K562 (cell line): ENCODE data around the gene GRIK5. TPM values are rescaled to one million over a fixed set of nuclear protein-coding genes. Genes with fewer than 3 reads are reported as not detected.

Source experiments
- ATF1 ChIP-seq, 2 experiments: fragments of 450-650 bp in 1 of 2; IDR thresholded peaks; 2 replicates each; pipeline ENCODE4 v1.6.1; 2016; ENCODE audit warnings: missing compliant biosample characterization in 1 of 2, missing genetic modification characterization in 1 of 2
- CREB1 ChIP-seq, 2 experiments: sonication (generic) in 1 of 2; formaldehyde crosslinking in 1 of 2; IDR thresholded peaks; 2 replicates each; pipeline versions ENCODE4 v1.6.1 to v1.8.0; 2012 to 2022; ENCODE audit warnings: inconsistent platforms in 1 of 2, mild to moderate bottlenecking in 1 of 2, missing genetic modification reagents in 1 of 2, moderate library complexity in 1 of 2
- HES1 ChIP-seq: fragments of 450-650 bp; IDR thresholded peaks from 2 replicates; pipeline ENCODE4 v1.6.1; 2016; ENCODE audit warnings: low read depth, mild to moderate bottlenecking, moderate library complexity
- JUND ChIP-seq, 2 experiments: IDR thresholded peaks; 2 replicates in 1 of 2; 3 replicates in 1 of 2; pipeline ENCODE4 v1.6.1; 2011; ENCODE audit warnings: borderline replicate concordance in 2 of 2, low read depth in 2 of 2, low read length in 2 of 2, improper control_type of control experiment in 1 of 2, missing biosample characterization in 1 of 2, missing genetic modification characterization in 1 of 2, missing genetic modification reagents in 1 of 2
- MECOM ChIP-seq: fragments of 250-450 bp; sonication (Bioruptor Pico); IDR thresholded peaks from 2 replicates; pipeline ENCODE4 v1.8.0; 2022; ENCODE audit warnings: inconsistent platforms
- NFIC ChIP-seq: fragments of 450-650 bp; IDR thresholded peaks from 2 replicates; pipeline ENCODE4 v1.6.1; 2017; ENCODE audit warnings: mild to moderate bottlenecking, inconsistent platforms
- RB1 ChIP-seq: fragments of 450-650 bp; IDR thresholded peaks from 2 replicates; pipeline ENCODE4 v1.6.1; 2017; ENCODE audit warnings: low read depth, mild to moderate bottlenecking
- RBM25 ChIP-seq: fragments of 200-400 bp; formaldehyde crosslinking; IDR thresholded peaks from 2 replicates; pipeline ENCODE4 v1.6.1; 2018; ENCODE audit warnings: low read length, low read depth, moderate library complexity; ENCODE audit not compliant: severe bottlenecking
- REST ChIP-seq, 2 experiments: fragments of 450-650 bp; formaldehyde crosslinking in 1 of 2; IDR thresholded peaks; 2 replicates each; pipeline versions ENCODE4 v1.4.0 to v1.6.1; 2014 to 2020; ENCODE audit warnings: mild to moderate bottlenecking in 2 of 2, borderline replicate concordance in 1 of 2, low read depth in 1 of 2
- SMAD3 ChIP-seq: fragments of 450-650 bp; formaldehyde crosslinking; conservative IDR thresholded peaks from 2 replicates; pipeline ENCODE4 v1.4.0; 2020; ENCODE audit warnings: mild to moderate bottlenecking
- ZNF12 ChIP-seq: sonication (generic); formaldehyde crosslinking; IDR thresholded peaks from 2 replicates; pipeline ENCODE4 v1.4.0; 2020; ENCODE audit warnings: mild to moderate bottlenecking, missing genetic modification reagents
- ZNF384 ChIP-seq: IDR thresholded peaks from 2 replicates; pipeline ENCODE4 v1.6.1; 2012; ENCODE audit warnings: low read depth, low read length, improper control_type of control experiment
- polyA plus RNA-seq, 8 experiments: library from polyadenylated mRNA; depleted of rRNA in 4 of 8; stranded (reverse) in 5 of 8; unstranded in 3 of 8; fragments of >200 nt; fragmentation: Nextera tagmentation in 2 of 8; fragmentation: Illumina TruSeq in 1 of 8; extraction: Ambion mirVana in 2 of 8; extraction: Trizol in 1 of 8; gene quantifications; 2 replicates each; pipeline versions ENCODE4 v1.2.1 to v1.2.3, GENCODE V29; 2011 to 2014; ENCODE audit warnings: inconsistent platforms in 1 of 8, missing spikeins in 1 of 8
- total RNA-seq, 7 experiments: library from RNA; depleted of rRNA in 6 of 7; stranded (reverse); fragments of >200 nt in 6 of 7; fragmentation: Illumina TruSeq in 2 of 7; extraction: Trizol in 2 of 7; gene quantifications; 2 replicates each; pipeline versions ENCODE4 v1.2.1 to v1.2.3, GENCODE V29; 2011 to 2021; ENCODE audit warnings: low replicate concordance in 1 of 7
- TF ChIP-seq, protein P1 (sequence below): sonication (generic); formaldehyde crosslinking; IDR thresholded peaks from 2 replicates; pipeline ENCODE4 v1.8.1; 2023; ENCODE audit warnings: mild to moderate bottlenecking, missing genetic modification reagents

Gene GRIK5
- total and polyA plus RNA-seq, 9 of the 15 experiments (the other 6 are each of a cell fraction or from before 2014, with no cell fraction given): 0.04 to 0.55 (median 0.27) TPM; not detected in 2

DNA sequence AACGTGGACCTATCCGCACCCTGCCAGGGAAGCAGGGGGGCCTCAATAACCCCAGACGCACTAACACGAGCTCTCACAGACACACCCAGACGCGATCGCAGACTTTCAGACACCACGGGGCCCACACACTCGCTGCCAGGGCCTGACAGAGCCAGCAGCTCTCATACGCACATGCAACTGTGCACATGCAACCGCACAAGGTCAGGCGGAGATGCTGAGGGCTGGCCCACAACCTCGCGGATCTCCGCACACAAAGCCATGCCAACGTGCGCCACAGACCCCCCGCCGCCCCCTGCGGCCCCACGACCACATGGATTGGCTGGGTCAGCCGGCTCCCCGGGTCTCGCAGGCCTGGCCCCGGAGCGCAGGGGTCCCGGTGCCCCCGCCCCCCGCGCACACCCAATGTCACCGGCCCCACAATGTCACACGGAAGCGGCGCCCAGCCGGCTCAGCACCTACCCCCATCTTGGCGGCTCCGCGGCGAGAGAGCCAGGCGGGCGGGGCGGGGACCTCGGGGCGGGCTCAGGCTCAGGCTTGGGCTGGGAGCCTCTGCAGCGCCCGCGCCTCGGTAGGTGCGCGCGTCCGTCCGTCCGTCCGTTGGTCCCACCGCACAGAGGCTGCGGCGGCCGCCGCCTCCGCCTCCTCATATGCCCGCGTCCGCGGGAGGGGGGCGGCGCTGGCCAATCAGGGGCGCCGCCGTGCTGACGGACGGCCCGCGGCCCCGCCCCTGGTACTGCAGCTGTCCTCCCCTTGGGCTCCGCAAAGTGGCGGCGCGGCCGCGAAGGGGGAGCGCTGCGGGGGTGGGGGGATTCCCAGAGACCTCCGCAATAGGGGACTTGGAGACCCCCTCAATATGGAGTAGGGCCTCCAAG is 76.2 kb downstream of the GRIK5 start, which contains the start of gene ATP1A3 (continued):
- TF ChIP-seq REST (IDR thresholded peaks at IDR 0.05; ENCODE audit: borderline replicate concordance) (no peak), REST (CRISPR knock-in tag; IDR thresholded peaks at IDR 0.05; ENCODE audit: low read depth) (no peak), HES1 (no peak), ZNF384 (no peak), JUND (IDR thresholded peaks at IDR 0.05; ENCODE audit: borderline replicate concordance, low read depth, low read length) (no peak), JUND (tag; IDR thresholded peaks at IDR 0.05; ENCODE audit: borderline replicate concordance, low read depth, low read length) (no peak), ATF1 (CRISPR knock-in tag; IDR thresholded peaks at IDR 0.05) (no peak), ATF1 (tag; IDR thresholded peaks at IDR 0.05) (peak; percentile 38; the same call in 1 of the 2 replicates), RBM25 (peak; percentile 98), MECOM (CRISPR knock-in tag) (no peak), CREB1 (IDR thresholded peaks at IDR 0.05) (0 out of 2 replicates have a peak, but pooled peaks have one; percentile 18), CREB1 (CRISPR knock-in tag; IDR thresholded peaks at IDR 0.05) (no peak), ZNF12 (CRISPR knock-in tag) (no peak), NFIC (no peak), RB1 (0 out of 2 replicates have a peak, but pooled peaks have one; percentile 27), SMAD3 (CRISPR knock-in tag) (no peak)
- TF ChIP-seq, protein P1, sequence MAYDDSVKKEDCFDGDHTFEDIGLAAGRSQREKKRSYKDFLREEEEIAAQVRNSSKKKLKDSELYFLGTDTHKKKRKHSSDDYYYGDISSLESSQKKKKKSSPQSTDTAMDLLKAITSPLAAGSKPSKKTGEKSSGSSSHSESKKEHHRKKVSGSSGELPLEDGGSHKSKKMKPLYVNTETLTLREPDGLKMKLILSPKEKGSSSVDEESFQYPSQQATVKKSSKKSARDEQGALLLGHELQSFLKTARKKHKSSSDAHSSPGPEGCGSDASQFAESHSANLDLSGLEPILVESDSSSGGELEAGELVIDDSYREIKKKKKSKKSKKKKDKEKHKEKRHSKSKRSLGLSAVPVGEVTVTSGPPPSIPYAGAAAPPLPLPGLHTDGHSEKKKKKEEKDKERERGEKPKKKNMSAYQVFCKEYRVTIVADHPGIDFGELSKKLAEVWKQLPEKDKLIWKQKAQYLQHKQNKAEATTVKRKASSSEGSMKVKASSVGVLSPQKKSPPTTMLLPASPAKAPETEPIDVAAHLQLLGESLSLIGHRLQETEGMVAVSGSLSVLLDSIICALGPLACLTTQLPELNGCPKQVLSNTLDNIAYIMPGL (CRISPR knock-in tag): no peak
